ENCODE data around the gene GM2A. TPM values are rescaled to one million over a fixed set of nuclear protein-coding genes. Genes with fewer than 3 reads are reported as not detected.
A peak's percentile ranks its signal among the peaks of the same experiment; 100 is the strongest.

The GM2A gene
- total RNA-seq, 5 donors from 2014 or later (not counting 1 experiment from before 2014, with no cell fraction given) = 8.2 to 20.9 (median 11.5) TPM

DNA sequence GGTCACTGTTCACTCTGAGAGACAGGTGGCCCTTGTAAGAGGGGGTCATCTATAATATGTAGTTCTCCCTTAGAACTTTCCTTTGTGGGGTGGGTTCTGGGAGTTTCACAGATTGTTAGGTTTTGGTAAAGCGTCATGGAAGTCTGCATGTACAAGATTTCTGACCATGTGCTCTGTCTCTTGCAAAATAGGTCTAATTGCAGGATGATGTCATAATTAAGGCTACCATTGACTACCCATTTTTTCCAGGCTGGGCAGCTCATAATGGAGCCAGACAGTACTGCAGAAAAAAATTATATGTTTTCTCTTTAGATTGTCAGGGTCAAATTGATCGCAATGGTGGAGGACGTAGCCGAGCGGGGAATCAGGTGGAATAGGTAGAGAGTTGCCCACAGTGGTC is 3.7 kb upstream of the GM2A start:
- Mint-ChIP-seq H3K4me3 (no peak overlapping the region), H3K4me1 (peaks cover 26 to 46% (median 33%) of the 10 kb centered on the region in 3 donors), H3K27ac (no peak overlapping the region), H3K36me3 (no peaks in the 10 kb centered on the region), H3K9me3 (no peaks in the 10 kb centered on the region), H3K27me3 (no peaks in the 10 kb centered on the region)
- ATAC-seq (replicated peaks in 1 of 4) (no peak), DNase-seq (no peak)
- no peak overlapping the region for H3K27ac ChIP-seq (ENCODE audit: low read length)
- ChIA-PET POLR2A (no interaction called here), CTCF (no interaction called here)
- H3K27me3 ChIP-seq (replicated peaks in 1 of 2; ENCODE audit: control insufficient read depth in 2 of 2, extremely low read depth in 1 of 2, insufficient read depth in 2 of 2, low read length in 1 of 2) = no peaks in the 10 kb centered on the region
- H3K36me3 ChIP-seq (ENCODE audit: control insufficient read depth in 2 of 2, extremely low read depth in 1 of 2, insufficient read depth in 1 of 2, low read length in 1 of 2) = peaks cover 0 to 2% of the 10 kb centered on the region in 2 donors
- H3K4me1 ChIP-seq (ENCODE audit: control insufficient read depth in 1 of 2, extremely low read depth in 1 of 2, insufficient read depth in 2 of 2, low read length in 2 of 2) = peaks cover 9 to 33% of the 10 kb centered on the region in 2 experiments
- H3K4me3 ChIP-seq (ENCODE audit: control insufficient read depth in 1 of 2, extremely low read depth in 1 of 2, low read length in 1 of 2) = no peak overlapping the region
- WGBS (ENCODE audit: insufficient coverage) = 94% methylated on average over 5 of the region's 5 CpGs
- no peaks in the 10 kb centered on the region for H3K9me3 ChIP-seq

DNA sequence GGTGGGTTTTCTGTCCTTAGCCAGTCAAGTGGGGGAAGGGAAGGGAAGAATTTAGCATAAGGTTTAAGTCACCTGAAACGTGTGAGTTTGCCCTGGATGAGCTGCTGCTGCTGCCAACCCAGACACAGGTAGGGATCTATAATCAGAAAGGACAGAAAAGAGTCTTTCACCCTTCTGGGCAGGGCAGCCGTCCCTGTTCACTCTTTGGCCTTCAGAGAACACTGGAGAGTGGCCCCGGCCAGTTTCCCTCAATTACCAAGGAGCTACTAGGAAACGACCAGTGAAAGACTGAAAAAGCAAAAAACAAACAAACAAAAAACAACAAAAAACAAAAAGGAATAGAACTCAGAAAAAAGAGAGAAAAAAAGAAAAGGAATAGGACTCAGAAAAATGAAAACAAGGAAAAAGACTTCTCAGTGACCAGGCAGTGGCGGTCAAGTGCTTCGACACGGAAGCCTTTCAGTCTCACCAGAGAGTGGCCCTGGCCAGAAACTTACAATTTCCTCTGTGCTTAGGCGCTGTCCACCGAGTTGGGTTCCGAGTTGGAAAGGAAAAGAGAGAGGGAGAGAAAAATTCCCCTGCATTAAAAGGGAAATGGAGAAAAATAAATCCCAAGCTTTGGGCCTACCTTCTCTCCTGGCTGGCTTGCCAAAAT is 2.5 kb upstream of the GM2A start:
- H3K27ac Mint-ChIP-seq = peak overlapping the region; percentile 73 to 81
- no peaks in the 10 kb centered on the region for H3K27me3 Mint-ChIP-seq
- Histone ChIP-seq H3K27ac (ENCODE audit: low read length) (peak overlapping the region; percentile 62), H3K4me3 (ENCODE audit: control insufficient read depth in 1 of 2, extremely low read depth in 1 of 2, low read length in 1 of 2) (peak overlapping the region in 1 of 2 donors; percentile 13), H3K27me3 (replicated peaks in 1 of 2; ENCODE audit: control insufficient read depth in 2 of 2, extremely low read depth in 1 of 2, insufficient read depth in 2 of 2, low read length in 1 of 2) (no peaks in the 10 kb centered on the region), H3K4me1 (ENCODE audit: control insufficient read depth in 1 of 2, extremely low read depth in 1 of 2, insufficient read depth in 2 of 2, low read length in 2 of 2) (peaks cover 9 to 32% of the 10 kb centered on the region in 2 experiments), H3K9me3 (no peaks in the 10 kb centered on the region), H3K36me3 (ENCODE audit: control insufficient read depth in 2 of 2, extremely low read depth in 1 of 2, insufficient read depth in 1 of 2, low read length in 1 of 2) (peaks cover 0 to 2% of the 10 kb centered on the region in 2 donors)
- WGBS (ENCODE audit: insufficient coverage) = 82% methylated on average over 5 of the region's 10 CpGs
- DNase-seq (no peak), ATAC-seq (replicated peaks in 1 of 4) (no peak)
- POLR2A ChIA-PET = interaction anchor here in 1 of 2 donors (0.7 kb wide), 2 partner anchors 164 to 175 kb away, joined by 3 read pairs; no protein-coding TSS in a partner anchor
- H3K4me1 Mint-ChIP-seq = peaks cover 29 to 51% (median 31%) of the 10 kb centered on the region in 3 donors
- no peaks in the 10 kb centered on the region for H3K36me3 Mint-ChIP-seq
- no peaks in the 10 kb centered on the region for H3K9me3 Mint-ChIP-seq
- H3K4me3 Mint-ChIP-seq = peak overlapping the region; percentile 44 to 95 (median 74)
- CTCF ChIA-PET = interaction anchor here in 1 of 2 donors (0.5 kb wide), 1 partner anchor 1732 kb away, joined by 11 read pairs; no protein-coding TSS in a partner anchor

GRCh38 chr5:151251001-151251551 is 1.9 kb upstream of the GM2A start:
- H3K9me3 ChIP-seq = no peaks in the 10 kb centered on the region
- peaks cover 9 to 32% of the 10 kb centered on the region in 2 experiments for H3K4me1 ChIP-seq (ENCODE audit: control insufficient read depth in 1 of 2, extremely low read depth in 1 of 2, insufficient read depth in 2 of 2, low read length in 2 of 2)
- Mint-ChIP-seq H3K36me3 (no peaks in the 10 kb centered on the region), H3K4me3 (peak overlapping the region; percentile 44 to 95 (median 74)), H3K9me3 (no peaks in the 10 kb centered on the region), H3K27me3 (no peaks in the 10 kb centered on the region), H3K27ac (peak overlapping the region; percentile 73 to 81), H3K4me1 (peaks cover 32 to 53% (median 37%) of the 10 kb centered on the region in 3 donors)
- POLR2A ChIA-PET = no interaction called here
- peaks cover 0 to 2% of the 10 kb centered on the region in 2 donors for H3K36me3 ChIP-seq (ENCODE audit: control insufficient read depth in 2 of 2, extremely low read depth in 1 of 2, insufficient read depth in 1 of 2, low read length in 1 of 2)
- no peaks in the 10 kb centered on the region for H3K27me3 ChIP-seq (replicated peaks in 1 of 2; ENCODE audit: control insufficient read depth in 2 of 2, extremely low read depth in 1 of 2, insufficient read depth in 2 of 2, low read length in 1 of 2)
- CTCF ChIA-PET = no interaction called here
- H3K4me3 ChIP-seq (ENCODE audit: control insufficient read depth in 1 of 2, extremely low read depth in 1 of 2, low read length in 1 of 2) = peak overlapping the region in 1 of 2 donors; percentile 13
- DNase-seq (peak in 1 of 35 experiments; percentile 59), ATAC-seq (replicated peaks in 1 of 4) (no peak)
- WGBS (ENCODE audit: insufficient coverage) = 37% methylated on average over 4 of the region's 5 CpGs
- peak overlapping the region; percentile 62 for H3K27ac ChIP-seq (ENCODE audit: low read length)

- H3K27ac Mint-ChIP-seq = peak overlapping the region; percentile 91 to 93
- ATAC-seq (replicated peaks in 1 of 4) (no peak), DNase-seq (no peak)
- H3K4me3 ChIP-seq (ENCODE audit: control insufficient read depth in 1 of 2, extremely low read depth in 1 of 2, low read length in 1 of 2) = no peak overlapping the region
- H3K4me3 Mint-ChIP-seq = peak overlapping the region; percentile 74 to 95 (median 90)
- H3K9me3 Mint-ChIP-seq = no peaks in the 10 kb centered on the region
- ChIA-PET POLR2A (interaction anchor here (0.9 to 1.3 kb wide), 3 partner anchors 28 to 87 kb away, joined by 8 to 11 read pairs (median 11); partner anchors contain the start of gene CCDC69 (in 1 of the 2)), CTCF (interaction anchor here in 1 of 2 donors (0.5 to 1.7 kb wide), 5 partner anchors 38 to 1694 kb away, joined by 3 to 18 read pairs (median 3); no protein-coding TSS in a partner anchor)
- no peaks in the 10 kb centered on the region for H3K27me3 ChIP-seq (replicated peaks in 1 of 2; ENCODE audit: control insufficient read depth in 2 of 2, extremely low read depth in 1 of 2, insufficient read depth in 2 of 2, low read length in 1 of 2)
- peak overlapping the region; percentile 62 for H3K27ac ChIP-seq (ENCODE audit: low read length)
- WGBS (ENCODE audit: insufficient coverage) = no CpG with 5 or more reads among the region's 4 CpGs
- peaks cover 9 to 32% of the 10 kb centered on the region in 2 experiments for H3K4me1 ChIP-seq (ENCODE audit: control insufficient read depth in 1 of 2, extremely low read depth in 1 of 2, insufficient read depth in 2 of 2, low read length in 2 of 2)
- H3K36me3 ChIP-seq (ENCODE audit: control insufficient read depth in 2 of 2, extremely low read depth in 1 of 2, insufficient read depth in 1 of 2, low read length in 1 of 2) = peaks cover 0 to 2% of the 10 kb centered on the region in 2 donors
- H3K4me1 Mint-ChIP-seq = peaks cover 32 to 55% (median 37%) of the 10 kb centered on the region in 3 donors
- no peaks in the 10 kb centered on the region for H3K36me3 Mint-ChIP-seq
- no peaks in the 10 kb centered on the region for H3K27me3 Mint-ChIP-seq
- no peaks in the 10 kb centered on the region for H3K9me3 ChIP-seq
These were observed 1.4 kb upstream of the GM2A start for GRCh38 chr5:151251621-151252020.

- no peak for ATAC-seq (replicated peaks in 1 of 4)
- no peaks in the 10 kb centered on the region for H3K27me3 ChIP-seq (replicated peaks in 1 of 2; ENCODE audit: control insufficient read depth in 2 of 2, extremely low read depth in 1 of 2, insufficient read depth in 2 of 2, low read length in 1 of 2)
- no peak for DNase-seq
- H3K36me3 ChIP-seq (ENCODE audit: control insufficient read depth in 2 of 2, extremely low read depth in 1 of 2, insufficient read depth in 1 of 2, low read length in 1 of 2) = peaks cover 0 to 2% of the 10 kb centered on the region in 2 donors
- Mint-ChIP-seq H3K27me3 (no peaks in the 10 kb centered on the region), H3K9me3 (no peaks in the 10 kb centered on the region), H3K36me3 (peaks cover 4% of the 10 kb centered on the region), H3K4me3 (peak overlapping the region; percentile 74 to 95 (median 90)), H3K4me1 (peaks cover 32 to 70% (median 50%) of the 10 kb centered on the region in 3 donors), H3K27ac (peak overlapping the region; percentile 83 to 93)
- peaks cover 9 to 32% of the 10 kb centered on the region in 2 experiments for H3K4me1 ChIP-seq (ENCODE audit: control insufficient read depth in 1 of 2, extremely low read depth in 1 of 2, insufficient read depth in 2 of 2, low read length in 2 of 2)
- ChIA-PET CTCF (interaction anchor here in 1 of 2 donors (0.5 to 2.2 kb wide), 2 partner anchors 86 to 138 kb away, joined by 4 to 6 read pairs; no protein-coding TSS in a partner anchor), POLR2A (no interaction called here)
- H3K9me3 ChIP-seq = no peaks in the 10 kb centered on the region
- no CpG with 5 or more reads among the region's 5 CpGs for WGBS (ENCODE audit: insufficient coverage)
- peak overlapping the region; percentile 74 to 82 for H3K4me3 ChIP-seq (ENCODE audit: control insufficient read depth in 1 of 2, extremely low read depth in 1 of 2, low read length in 1 of 2)
- H3K27ac ChIP-seq (ENCODE audit: low read length) = no peak overlapping the region
These were observed 593 bp downstream of the GM2A start for GRCh38 chr5:151253605-151253950.

DNA sequence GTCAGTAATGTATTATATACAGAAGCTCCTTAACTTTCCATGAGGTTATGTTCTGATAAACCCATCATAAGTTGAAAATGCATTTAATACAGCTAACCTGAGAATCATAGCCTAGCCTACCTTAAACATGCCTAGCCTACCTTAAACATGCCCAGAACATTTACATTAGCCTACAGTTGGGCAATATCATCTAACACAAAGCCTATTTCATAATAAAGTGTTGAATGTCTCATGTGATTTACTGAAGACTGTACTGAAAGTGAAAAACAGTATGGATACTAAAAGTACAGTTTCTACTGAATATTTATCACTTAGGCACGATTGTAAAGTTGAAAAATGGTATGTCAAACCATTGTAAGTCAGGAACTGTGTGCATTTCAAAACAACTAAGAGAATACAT is 1.6 kb downstream of the GM2A start:
- no peaks in the 10 kb centered on the region for H3K27me3 ChIP-seq (replicated peaks in 1 of 2; ENCODE audit: control insufficient read depth in 2 of 2, extremely low read depth in 1 of 2, insufficient read depth in 2 of 2, low read length in 1 of 2)
- DNase-seq (no peak), ATAC-seq (replicated peaks in 1 of 4) (no peak)
- H3K4me1 Mint-ChIP-seq = peaks cover 32 to 74% (median 57%) of the 10 kb centered on the region in 3 donors
- H3K9me3 Mint-ChIP-seq = no peaks in the 10 kb centered on the region
- ChIA-PET POLR2A (no interaction called here), CTCF (interaction anchor here in 1 of 2 donors (2.2 kb wide), 1 partner anchor 139 kb away, joined by 6 read pairs; no protein-coding TSS in a partner anchor)
- peaks cover 10% of the 10 kb centered on the region for H3K36me3 Mint-ChIP-seq
- H3K4me1 ChIP-seq (ENCODE audit: control insufficient read depth in 1 of 2, extremely low read depth in 1 of 2, insufficient read depth in 2 of 2, low read length in 2 of 2) = peaks cover 9 to 32% of the 10 kb centered on the region in 2 experiments
- no peaks in the 10 kb centered on the region for H3K27me3 Mint-ChIP-seq
- no peaks in the 10 kb centered on the region for H3K9me3 ChIP-seq
- WGBS (ENCODE audit: insufficient coverage) = no CpG with 5 or more reads among the region's 1 CpG
- no peak overlapping the region for H3K4me3 ChIP-seq (ENCODE audit: control insufficient read depth in 1 of 2, extremely low read depth in 1 of 2, low read length in 1 of 2)
- no peaks in the 10 kb centered on the region for H3K36me3 ChIP-seq (ENCODE audit: control insufficient read depth in 2 of 2, extremely low read depth in 1 of 2, insufficient read depth in 1 of 2, low read length in 1 of 2)
- no peak overlapping the region for H3K27ac ChIP-seq (ENCODE audit: low read length)
- H3K4me3 Mint-ChIP-seq = peak overlapping the region in 2 of 3 donors; percentile 74 to 95
- H3K27ac Mint-ChIP-seq = no peak overlapping the region

All from T-cell (primary cell).